Measurements from ENCODE around the gene ASTN2.

- TF ChIP-seq RAD21 (IDR thresholded peaks at IDR 0.05), result no peak
- TF ChIP-seq YY1 (IDR thresholded peaks at IDR 0.05), result no peak
- no peak for TF ChIP-seq MAX (IDR thresholded peaks at IDR 0.05)
- no peak for TF ChIP-seq ATF3 (IDR thresholded peaks at IDR 0.05)
- TF ChIP-seq CTCF (IDR thresholded peaks at IDR 0.05; ENCODE audit: low read depth, low read length, missing input control), result no peak
- TF ChIP-seq TAF1 (conservative IDR thresholded peaks at IDR 0.05), result no peak
- no peak for TF ChIP-seq NR2F2 (IDR thresholded peaks at IDR 0.05)
- no peak for TF ChIP-seq EGR1 (IDR thresholded peaks at IDR 0.05; ENCODE audit: low read depth in 2 of 2)
- TF ChIP-seq FOXA1 (IDR thresholded peaks at IDR 0.05), result no peak
- no peak for TF ChIP-seq JUND (IDR thresholded peaks at IDR 0.05)
- no peak for TF ChIP-seq RXRA (IDR thresholded peaks at IDR 0.05)
- no peak for TF ChIP-seq ZBTB33 (IDR thresholded peaks at IDR 0.05)
- no peak for TF ChIP-seq REST (IDR thresholded peaks at IDR 0.05)
Measured at GRCh38 chr9:116434314-116434713, 980.5 kb downstream of the ASTN2 start.

Data from liver (tissue), 3 donors.